Astrocyte (in vitro differentiated cells and primary cell): ENCODE data around the gene PAX8.

Source experiments
- EZH2 ChIP-seq: IDR thresholded peaks from 2 replicates; pipeline ENCODE4 v1.6.1; 2012; ENCODE audit warnings: mild to moderate bottlenecking, low read length, inconsistent platforms; ENCODE audit not compliant: insufficient read depth
- TF ChIP-seq, protein P1 (sequence below): IDR thresholded peaks from 2 replicates; pipeline ENCODE4 v1.5.1; 2011; ENCODE audit warnings: low read depth, mild to moderate bottlenecking, inconsistent platforms, low read length, moderate library complexity; ENCODE audit not compliant: insufficient read depth

DNA sequence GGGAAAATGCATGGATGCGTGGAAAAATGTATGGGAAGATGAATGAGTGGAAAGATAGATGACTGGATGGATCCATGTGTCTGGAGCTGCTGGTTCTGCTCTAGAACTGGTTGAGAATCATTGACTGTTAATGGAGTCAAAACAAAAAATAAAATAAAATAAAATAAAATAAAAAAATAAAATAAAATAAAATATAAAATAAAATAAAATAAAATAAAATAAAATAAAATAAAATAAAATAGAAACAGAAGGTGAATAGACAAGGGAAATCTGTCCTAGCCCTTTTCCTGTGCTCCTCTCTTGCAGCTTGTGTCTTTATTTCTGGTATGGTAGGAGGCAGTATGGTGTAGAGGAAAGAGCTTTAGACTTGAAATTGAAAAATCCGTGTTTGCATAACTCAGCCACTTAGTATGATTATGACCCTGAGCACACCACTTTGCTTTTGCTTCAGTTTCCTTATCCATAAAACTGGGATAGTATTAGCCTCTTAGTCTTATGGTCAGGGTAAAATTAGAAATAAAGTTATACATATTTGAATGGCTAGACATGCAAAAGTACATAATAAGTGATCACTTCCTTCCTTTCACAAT is 54.0 kb downstream of the PAX8 start:
- no peak for TF ChIP-seq EZH2
- TF ChIP-seq, protein P1, sequence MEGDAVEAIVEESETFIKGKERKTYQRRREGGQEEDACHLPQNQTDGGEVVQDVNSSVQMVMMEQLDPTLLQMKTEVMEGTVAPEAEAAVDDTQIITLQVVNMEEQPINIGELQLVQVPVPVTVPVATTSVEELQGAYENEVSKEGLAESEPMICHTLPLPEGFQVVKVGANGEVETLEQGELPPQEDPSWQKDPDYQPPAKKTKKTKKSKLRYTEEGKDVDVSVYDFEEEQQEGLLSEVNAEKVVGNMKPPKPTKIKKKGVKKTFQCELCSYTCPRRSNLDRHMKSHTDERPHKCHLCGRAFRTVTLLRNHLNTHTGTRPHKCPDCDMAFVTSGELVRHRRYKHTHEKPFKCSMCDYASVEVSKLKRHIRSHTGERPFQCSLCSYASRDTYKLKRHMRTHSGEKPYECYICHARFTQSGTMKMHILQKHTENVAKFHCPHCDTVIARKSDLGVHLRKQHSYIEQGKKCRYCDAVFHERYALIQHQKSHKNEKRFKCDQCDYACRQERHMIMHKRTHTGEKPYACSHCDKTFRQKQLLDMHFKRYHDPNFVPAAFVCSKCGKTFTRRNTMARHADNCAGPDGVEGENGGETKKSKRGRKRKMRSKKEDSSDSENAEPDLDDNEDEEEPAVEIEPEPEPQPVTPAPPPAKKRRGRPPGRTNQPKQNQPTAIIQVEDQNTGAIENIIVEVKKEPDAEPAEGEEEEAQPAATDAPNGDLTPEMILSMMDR: no peak
